IMR-90 (cell line): ENCODE measurements around the gene GARS1. TPM values are rescaled to one million over a fixed set of nuclear protein-coding genes. Genes with fewer than 3 reads are reported as not detected.

Experiments
- ATAC-seq: fragments of 200-7000 bp; cut with Tn5 transposase; 2 replicates; pipeline ENCODE4 v1.9.1; 2020; ENCODE audit warnings: low read depth, mild to moderate bottlenecking, moderate library complexity
- BruUV-seq: library from RNA; stranded (reverse); fragments of 400-500 nt; replicated peaks from 2 replicates; lab custom pipeline; 2021; lab: Mats Ljungman, UMichigan
- CTCF ChIA-PET: fragments of 300-600 bp; formaldehyde crosslinking; extraction: SDS; loops from one replicate; lab custom pipeline; 2021; ENCODE audit warnings: antibody characterized with exemption; lab: Yijun Ruan, JAX
- POLR2A ChIA-PET: fragments of 300-600 bp; sonication (Branson Sonifier 250); formaldehyde crosslinking; loops from one replicate; lab custom pipeline; 2022; ENCODE audit warnings: antibody characterized with exemption; ENCODE audit not compliant: unreplicated experiment; lab: Charles Lee
- DNase-seq: peaks from one replicate; pipeline ENCODE4 v3.0.0; 2013
- H2AFZ ChIP-seq: replicated peaks from 2 replicates; pipeline ENCODE3; 2013; ENCODE audit warnings: low read length, mild to moderate bottlenecking; ENCODE audit not compliant: poor library complexity
- H2AK5ac ChIP-seq: 2 replicates; pipeline ENCODE4 v1.6.1; 2013; ENCODE audit warnings: low read depth, low read length, inconsistent platforms
- H2AK9ac ChIP-seq: replicated peaks from 2 replicates; pipeline ENCODE3; 2013; ENCODE audit warnings: mild to moderate bottlenecking, low read depth, low read length, moderate library complexity; ENCODE audit not compliant: poor library complexity
- H2BK120ac ChIP-seq: 2 replicates; pipeline ENCODE4 v1.6.1; 2013; ENCODE audit warnings: low read depth, low read length, inconsistent platforms
- H2BK15ac ChIP-seq: 3 replicates; pipeline ENCODE4 v1.6.1; 2013; ENCODE audit warnings: low read depth, low read length, inconsistent platforms
- H2BK20ac ChIP-seq: 2 replicates; pipeline ENCODE4 v1.6.1; 2013; ENCODE audit warnings: low read depth, mild to moderate bottlenecking, inconsistent platforms, low read length, moderate library complexity
- H2BK5ac ChIP-seq: 2 replicates; pipeline ENCODE4 v1.6.1; 2013; ENCODE audit warnings: mild to moderate bottlenecking, low read depth, low read length, inconsistent platforms; ENCODE audit not compliant: poor library complexity, severe bottlenecking
- H3K14ac ChIP-seq: replicated peaks from 2 replicates; pipeline ENCODE4 v1.6.1; 2013; ENCODE audit warnings: low read depth, low read length, inconsistent platforms
- H3K18ac ChIP-seq: 2 replicates; pipeline ENCODE4 v1.6.1; 2013; ENCODE audit warnings: low read depth, low read length, control low read depth
- H3K23ac ChIP-seq: 2 replicates; pipeline ENCODE4 v1.6.1; 2013; ENCODE audit warnings: low read depth, low read length, inconsistent platforms
- H3K27ac ChIP-seq: 2 replicates; pipeline ENCODE4 v1.5.1; 2013; ENCODE audit warnings: mild to moderate bottlenecking, control low read depth, low read length; ENCODE audit not compliant: insufficient read depth
- H3K27me3 ChIP-seq: 2 replicates; pipeline ENCODE4 v1.6.1; 2013; ENCODE audit warnings: low read length; ENCODE audit not compliant: control insufficient read depth, insufficient read depth
- H3K36me3 ChIP-seq: 2 replicates; pipeline ENCODE4 v1.6.1; 2013; ENCODE audit warnings: low read length, mixed read lengths; ENCODE audit not compliant: control insufficient read depth, insufficient read depth
- H3K4ac ChIP-seq: 2 replicates; pipeline ENCODE4 v1.6.1; 2013; ENCODE audit warnings: low read depth, low read length, inconsistent platforms
- H3K4me1 ChIP-seq: 2 replicates; pipeline ENCODE4 v1.6.1; 2013; ENCODE audit warnings: low read length, mixed read lengths; ENCODE audit not compliant: control insufficient read depth, insufficient read depth
- H3K4me2 ChIP-seq: 2 replicates; pipeline ENCODE4 v1.6.1; 2013; ENCODE audit warnings: low read depth, mild to moderate bottlenecking, control low read depth, low read length, moderate library complexity
- H3K4me3 ChIP-seq: 2 replicates; pipeline ENCODE4 v1.5.1; 2013; ENCODE audit warnings: low read depth, mild to moderate bottlenecking, control low read depth, low read length, moderate library complexity; ENCODE audit not compliant: insufficient read depth
- H3K56ac ChIP-seq: 2 replicates; pipeline ENCODE4 v1.6.1; 2013; ENCODE audit warnings: low read length, inconsistent platforms; ENCODE audit not compliant: insufficient read depth; ENCODE audit errors: extremely low read depth
- H3K79me1 ChIP-seq, 2 experiments: 2 replicates each; pipeline ENCODE4 v1.6.1; 2013; ENCODE audit warnings: low read length in 2 of 2, inconsistent platforms in 1 of 2, low read depth in 1 of 2
- H3K9ac ChIP-seq: 2 replicates; pipeline ENCODE4 v1.6.1; 2013; ENCODE audit warnings: low read depth, low read length, control low read depth
- H3K9me1 ChIP-seq: 2 replicates; pipeline ENCODE4 v1.6.1; 2013; ENCODE audit warnings: low read length, inconsistent platforms; ENCODE audit not compliant: insufficient read depth
- H3K9me3 ChIP-seq: 2 replicates; pipeline ENCODE4 v1.6.1; 2013; ENCODE audit warnings: low read length; ENCODE audit not compliant: control insufficient read depth, insufficient read depth
- H4K20me1 ChIP-seq: 2 replicates; pipeline ENCODE4 v1.6.1; 2013; ENCODE audit warnings: low read length, inconsistent platforms; ENCODE audit not compliant: insufficient read depth
- H4K5ac ChIP-seq: 2 replicates; pipeline ENCODE4 v1.6.1; 2013; ENCODE audit warnings: mild to moderate bottlenecking, low read depth, low read length, control low read depth
- H4K8ac ChIP-seq, 2 experiments: 2 replicates each; pipeline ENCODE4 v1.6.1; 2013; ENCODE audit warnings: low read depth in 2 of 2, low read length in 2 of 2, control low read depth in 1 of 2, inconsistent platforms in 1 of 2
- H4K91ac ChIP-seq: 2 replicates; pipeline ENCODE4 v1.6.1; 2013; ENCODE audit warnings: low read depth, low read length, inconsistent platforms; ENCODE audit not compliant: insufficient read depth
- BHLHE40 ChIP-seq: fragments of 150-350 bp; IDR thresholded peaks from 2 replicates; pipeline ENCODE4 v1.6.1; 2016; ENCODE audit warnings: mild to moderate bottlenecking, low read depth, low read length
- MAFK ChIP-seq: IDR thresholded peaks from 2 replicates; pipeline ENCODE4 v1.6.1; 2012; ENCODE audit warnings: low read depth, low read length, improper control_type of control experiment
- MAZ ChIP-seq: IDR thresholded peaks from 2 replicates; pipeline ENCODE4 v1.6.1; 2012; ENCODE audit warnings: low read depth, mild to moderate bottlenecking, low read length, improper control_type of control experiment, moderate library complexity, borderline replicate concordance
- POLR2A ChIP-seq: IDR thresholded peaks from 2 replicates; pipeline ENCODE4 v1.6.1; 2012; ENCODE audit warnings: mild to moderate bottlenecking, low read depth, low read length
- WGBS, 2 experiments: methylation state at CpG; one replicate each; pipeline versions ENCODE4 v1.1.5 to v1.1.7; 2013; ENCODE audit warnings: missing lambda C conversion rate in 2 of 2; ENCODE audit not compliant: insufficient read length in 1 of 2; ENCODE audit errors: extremely low coverage in 2 of 2; 5-methylcytosine and 5-hydroxymethylcytosine counted together
- dilution Hi-C: fragments of 300-500 bp; cut with HindIII; formaldehyde crosslinking; loops from one replicate; pipeline ENCODE4 v1.14.3; 2018; ENCODE audit warnings: low sequenced_read_pairs; ENCODE audit not compliant: unreplicated experiment
- in situ Hi-C: fragments of 300-500 bp; cut with MboI; formaldehyde crosslinking; loops from 3 replicates; pipeline ENCODE4 v1.14.3; 2019; ENCODE audit warnings: low sequenced_read_pairs, inconsistent platforms, mixed read lengths
- intact Hi-C: fragments of 100-400 bp; cut with micrococcal nuclease; formaldehyde crosslinking; loops from 2 replicates; pipeline ENCODE4 v1.10.0; 2022
- polyA plus RNA-seq, 3 experiments: library from polyadenylated mRNA; depleted of rRNA; stranded (reverse); fragments of >200 nt; gene quantifications; 2 replicates each; pipeline ENCODE4 v1.2.3, GENCODE V29; 2012; ENCODE audit warnings: low replicate concordance in 1 of 3
- total RNA-seq: library from RNA; depleted of rRNA; stranded (reverse); fragments of >200 nt; gene quantifications from 2 replicates; pipeline ENCODE4 v1.2.3, GENCODE V29; 2012
- TF ChIP-seq, protein P1 (sequence below): fragments of 150-350 bp; IDR thresholded peaks from 2 replicates; pipeline ENCODE4 v1.6.1; 2017; ENCODE audit warnings: mild to moderate bottlenecking, antibody characterized with exemption, low read length, low read depth
- TF ChIP-seq, protein P2 (sequence below): fragments of 150-350 bp; IDR thresholded peaks from 2 replicates; pipeline ENCODE4 v1.6.1; 2016; ENCODE audit warnings: low read depth, mild to moderate bottlenecking, low read length, moderate library complexity, borderline replicate concordance

Gene GARS1
- total and polyA plus RNA-seq, 2 of the 4 experiments (the other 2 are of a cell fraction) = 105 to 551 TPM

DNA sequence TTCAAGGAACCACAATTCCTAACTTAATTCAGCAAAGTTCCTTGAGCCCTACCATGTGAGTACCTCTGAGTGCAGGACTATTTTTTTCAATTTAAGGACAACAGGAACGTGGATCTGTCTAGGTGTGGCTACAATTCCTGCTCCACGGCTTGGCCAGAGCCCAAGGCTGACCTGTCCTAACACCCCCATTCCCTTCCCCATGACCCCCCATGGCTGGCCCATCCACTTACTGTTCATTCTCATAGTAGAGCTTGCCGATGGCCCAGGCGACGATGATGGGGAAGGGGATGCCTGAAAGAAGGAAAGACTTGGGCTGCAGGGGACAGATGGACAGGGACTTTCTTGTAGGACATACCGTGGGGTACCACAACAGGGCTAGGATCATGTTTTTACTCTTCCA is 67.2 kb downstream of the GARS1 start:
- no peaks in the 10 kb centered on the region for H4K20me1 ChIP-seq
- H3K9me1 ChIP-seq = no peaks in the 10 kb centered on the region; the same call in 1 of the 2 replicates
- H3K4ac ChIP-seq = no peak overlapping the region
- H4K8ac ChIP-seq = no peak overlapping the region
- no peak overlapping the region for H4K91ac ChIP-seq
- no peak overlapping the region for H3K18ac ChIP-seq
- no peak overlapping the region for H2AFZ ChIP-seq
- H2BK15ac ChIP-seq = no peak overlapping the region
- WGBS, 2 experiments = no CpG with 5 or more reads among the region's 6 CpGs
- H2BK20ac ChIP-seq = no peak overlapping the region
- H3K9me3 ChIP-seq = no peaks in the 10 kb centered on the region
- no peak overlapping the region for H3K4me3 ChIP-seq
- ChIA-PET CTCF (no interaction called here), POLR2A (no interaction called here)
- no peak overlapping the region for H3K56ac ChIP-seq
- no peak overlapping the region for H3K4me2 ChIP-seq
- H2AK5ac ChIP-seq = no peak overlapping the region
- intact Hi-C loops = no loop called here
- dilution Hi-C loops = no loop called here
- no peak overlapping the region for H2BK120ac ChIP-seq
- H3K4me1 ChIP-seq = no peaks in the 10 kb centered on the region
- ATAC-seq (no peak), DNase-seq (no peak)
- H3K27ac ChIP-seq = no peak overlapping the region
- H3K27me3 ChIP-seq = peaks cover 28% of the 10 kb centered on the region
- no peaks in the 10 kb centered on the region for H3K79me1 ChIP-seq
- no peak overlapping the region for H4K5ac ChIP-seq
- H2BK5ac ChIP-seq = no peak overlapping the region
- no peak overlapping the region for H3K9ac ChIP-seq
- BruUV-seq = no TSS peak
- H3K23ac ChIP-seq = no peak overlapping the region
- H2AK9ac ChIP-seq = no peak overlapping the region
- in situ Hi-C loops = no loop called here
- H3K36me3 ChIP-seq = no peaks in the 10 kb centered on the region
- H3K14ac ChIP-seq = no peak overlapping the region
- TF ChIP-seq MAZ (no peak), MAFK (no peak), POLR2A (no peak), BHLHE40 (no peak)
- TF ChIP-seq, protein P1, sequence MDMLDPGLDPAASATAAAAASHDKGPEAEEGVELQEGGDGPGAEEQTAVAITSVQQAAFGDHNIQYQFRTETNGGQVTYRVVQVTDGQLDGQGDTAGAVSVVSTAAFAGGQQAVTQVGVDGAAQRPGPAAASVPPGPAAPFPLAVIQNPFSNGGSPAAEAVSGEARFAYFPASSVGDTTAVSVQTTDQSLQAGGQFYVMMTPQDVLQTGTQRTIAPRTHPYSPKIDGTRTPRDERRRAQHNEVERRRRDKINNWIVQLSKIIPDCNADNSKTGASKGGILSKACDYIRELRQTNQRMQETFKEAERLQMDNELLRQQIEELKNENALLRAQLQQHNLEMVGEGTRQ = no peak
- TF ChIP-seq, protein P2, sequence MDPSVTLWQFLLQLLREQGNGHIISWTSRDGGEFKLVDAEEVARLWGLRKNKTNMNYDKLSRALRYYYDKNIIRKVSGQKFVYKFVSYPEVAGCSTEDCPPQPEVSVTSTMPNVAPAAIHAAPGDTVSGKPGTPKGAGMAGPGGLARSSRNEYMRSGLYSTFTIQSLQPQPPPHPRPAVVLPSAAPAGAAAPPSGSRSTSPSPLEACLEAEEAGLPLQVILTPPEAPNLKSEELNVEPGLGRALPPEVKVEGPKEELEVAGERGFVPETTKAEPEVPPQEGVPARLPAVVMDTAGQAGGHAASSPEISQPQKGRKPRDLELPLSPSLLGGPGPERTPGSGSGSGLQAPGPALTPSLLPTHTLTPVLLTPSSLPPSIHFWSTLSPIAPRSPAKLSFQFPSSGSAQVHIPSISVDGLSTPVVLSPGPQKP = no peak
